Measurements from ENCODE around the gene SCAMP4. TPM values are rescaled to one million over a fixed set of nuclear protein-coding genes. Genes with fewer than 3 reads are reported as not detected.

Gene SCAMP4
- polyA plus RNA-seq, 4 donors, result 44.6 to 97.3 (median 66.7) TPM

- DNase-seq (ENCODE audit: low read depth in 4 of 4, low spot score in 3 of 4), result no peak
Observed at GRCh38 chr19:1954532-1954933, 49.3 kb downstream of the SCAMP4 start.

GRCh38 chr19:1955171-1956121 is 50.2 kb downstream of the SCAMP4 start:
- no peak for DNase-seq (ENCODE audit: low read depth in 4 of 4, low spot score in 3 of 4)

GRCh38 chr19:1956122-1956494 is 50.9 kb downstream of the SCAMP4 start:
- no peak for DNase-seq (ENCODE audit: low read depth in 4 of 4, low spot score in 3 of 4)

GRCh38 chr19:1956868-1957492 is 51.8 kb downstream of the SCAMP4 start:
- no peak for DNase-seq (ENCODE audit: low read depth in 4 of 4, low spot score in 3 of 4)

- DNase-seq (ENCODE audit: low read depth in 4 of 4, low spot score in 3 of 4), result no peak
Observed at GRCh38 chr19:1957562-1958248, 52.5 kb downstream of the SCAMP4 start.

GRCh38 chr19:1959928-1960589 is 54.9 kb downstream of the SCAMP4 start:
- DNase-seq (ENCODE audit: low read depth in 4 of 4, low spot score in 3 of 4), result no peak

- no peak for DNase-seq (ENCODE audit: low read depth in 4 of 4, low spot score in 3 of 4)
Observed at GRCh38 chr19:1961000-1961883, 56.0 kb downstream of the SCAMP4 start.

- no peak for DNase-seq (ENCODE audit: low read depth in 4 of 4, low spot score in 3 of 4)
Observed at GRCh38 chr19:1962674-1963073, 57.5 kb downstream of the SCAMP4 start.

GRCh38 chr19:1967087-1967608 is 61.9 kb downstream of the SCAMP4 start:
- DNase-seq (ENCODE audit: low read depth in 4 of 4, low spot score in 3 of 4), result no peak

GRCh38 chr19:1968279-1969175 is 63.3 kb downstream of the SCAMP4 start:
- DNase-seq (ENCODE audit: low read depth in 4 of 4, low spot score in 3 of 4), result no peak

GRCh38 chr19:1969176-1970002 is 64.2 kb downstream of the SCAMP4 start:
- no peak for DNase-seq (ENCODE audit: low read depth in 4 of 4, low spot score in 3 of 4)

- DNase-seq (ENCODE audit: low read depth in 4 of 4, low spot score in 3 of 4), result no peak
Observed at GRCh38 chr19:1970003-1970805, 65.0 kb downstream of the SCAMP4 start.

GRCh38 chr19:1970806-1971502 is 65.8 kb downstream of the SCAMP4 start:
- DNase-seq (ENCODE audit: low read depth in 4 of 4, low spot score in 3 of 4), result no peak

GRCh38 chr19:1974381-1975161 is 69.4 kb downstream of the SCAMP4 start:
- DNase-seq (ENCODE audit: low read depth in 4 of 4, low spot score in 3 of 4), result no peak

GRCh38 chr19:1975162-1975480 is 69.9 kb downstream of the SCAMP4 start:
- no peak for DNase-seq (ENCODE audit: low read depth in 4 of 4, low spot score in 3 of 4)

All from left renal pelvis (tissue), 4 donors.